ENCODE results near the gene ADORA2B. TPM values are rescaled to one million over a fixed set of nuclear protein-coding genes. Genes with fewer than 3 reads are reported as not detected.

Gene ADORA2B
- total and polyA plus RNA-seq, 2 experiments from 2014 or later = 3.3 to 7.9 TPM

DNA sequence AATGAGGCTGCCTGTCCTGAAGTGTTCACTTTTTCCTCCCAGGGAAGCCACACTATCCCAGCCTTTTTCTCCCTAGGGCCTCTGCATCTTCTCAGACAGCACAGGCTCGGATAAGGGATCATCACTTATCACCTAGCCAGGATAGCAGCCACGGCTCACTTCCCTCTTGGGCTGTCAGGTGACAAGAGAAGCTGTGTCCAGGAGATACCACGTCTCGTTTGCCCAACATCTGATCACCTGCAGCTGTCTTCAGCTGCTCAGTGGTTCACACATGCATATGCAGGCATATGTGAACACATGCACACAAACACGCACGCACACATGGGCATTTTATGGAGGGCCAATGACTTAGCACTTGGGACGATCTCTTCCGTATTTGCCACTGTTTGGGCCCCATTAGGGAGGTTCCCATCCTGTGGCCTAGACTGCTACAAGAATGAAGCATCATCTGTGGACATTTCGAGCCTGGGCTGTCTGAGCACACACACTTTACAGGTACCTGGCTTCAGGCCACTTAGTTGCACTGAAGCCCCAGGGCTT, 32.4 kb upstream of the ADORA2B start:
- Histone ChIP-seq H3K4me2 (no peak overlapping the region), H3K4me1 (ENCODE audit: insufficient read depth) (peaks cover 9% of the 10 kb centered on the region; the same call in 1 of the 2 replicates), H3K4me3 (no peak overlapping the region), H3K36me3 (ENCODE audit: insufficient read depth) (no peaks in the 10 kb centered on the region), H3F3A (replicated peaks; ENCODE audit: low read depth) (no peaks in the 10 kb centered on the region), H3K9me2 (ENCODE audit: insufficient read depth) (no peaks in the 10 kb centered on the region), H4K20me1 (replicated peaks; ENCODE audit: insufficient read depth) (no peaks in the 10 kb centered on the region), H3K27ac (ENCODE audit: low read depth) (no peak overlapping the region), H3K27me3 (ENCODE audit: insufficient read depth) (peaks cover 12% of the 10 kb centered on the region), H3K79me2 (replicated peaks; ENCODE audit: insufficient read depth) (no peaks in the 10 kb centered on the region), H2AFZ (no peak overlapping the region)
- Mint-ChIP-seq H3K36me3 (ENCODE audit: low read depth) (no peaks in the 10 kb centered on the region; the same call in 2 of the 3 replicates), H3K4me1 (peaks cover 13% of the 10 kb centered on the region; the same call in 2 of the 3 replicates), H3K9me3 (0 out of 3 replicates have a peak, but pooled peaks cover 3% of the 10 kb centered on the region), H3K27me3 (ENCODE audit: insufficient read depth, low read depth, poor library complexity) (peaks cover 13% of the 10 kb centered on the region), H3K27ac (no peak overlapping the region), H3K4me3 (no peak overlapping the region)
- ATAC-seq = no peak
- TF ChIP-seq EZH2phosphoT487 (IDR thresholded peaks at IDR 0.05; ENCODE audit: unreplicated experiment) (no peak), JUNB (IDR thresholded peaks at IDR 0.05; ENCODE audit: unreplicated experiment) (no peak), ZNF462 (CRISPR knock-in tag; IDR thresholded peaks at IDR 0.05) (no peak), NANOG (IDR thresholded peaks at IDR 0.05; ENCODE audit: borderline replicate concordance) (no peak)
- DNase-seq (ENCODE audit: low spot score) = no peak

DNA sequence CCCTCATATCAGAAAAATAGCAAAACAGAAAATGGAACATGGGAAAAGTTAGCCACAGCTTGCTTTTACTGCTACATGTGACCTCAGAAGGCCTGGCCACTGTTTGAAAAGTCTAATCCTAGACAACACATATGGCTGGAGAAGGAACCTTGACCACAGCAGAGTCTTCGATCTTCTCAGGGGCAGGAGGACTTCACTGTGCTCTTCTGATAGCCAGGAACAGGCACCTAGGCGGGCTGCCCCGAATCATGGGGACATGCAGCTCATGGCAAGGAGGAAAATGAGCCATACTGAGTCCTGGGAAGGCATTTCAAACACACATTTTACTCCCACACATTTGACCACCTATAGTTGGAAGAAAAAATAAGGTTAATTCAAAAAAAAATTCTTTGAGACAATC, 31.1 kb upstream of the ADORA2B start:
- H3K9me3 Mint-ChIP-seq = 0 out of 3 replicates have a peak, but pooled peaks cover 3% of the 10 kb centered on the region
- H3K4me3 Mint-ChIP-seq = no peak overlapping the region
- no peak overlapping the region for H3K27ac Mint-ChIP-seq
- no peak overlapping the region for H3K27ac ChIP-seq (ENCODE audit: low read depth)
- H4K20me1 ChIP-seq (replicated peaks; ENCODE audit: insufficient read depth) = no peaks in the 10 kb centered on the region
- H3K27me3 Mint-ChIP-seq (ENCODE audit: insufficient read depth, low read depth, poor library complexity) = peaks cover 18% of the 10 kb centered on the region
- H3K27me3 ChIP-seq (ENCODE audit: insufficient read depth) = peaks cover 18% of the 10 kb centered on the region
- TF ChIP-seq ZNF114 (CRISPR knock-in tag; IDR thresholded peaks at IDR 0.05) (no peak), NANOG (IDR thresholded peaks at IDR 0.05; ENCODE audit: borderline replicate concordance) (no peak), EZH2phosphoT487 (IDR thresholded peaks at IDR 0.05; ENCODE audit: unreplicated experiment) (no peak), STAT1 (IDR thresholded peaks at IDR 0.05; ENCODE audit: unreplicated experiment) (no peak)
- no peaks in the 10 kb centered on the region for H3K79me2 ChIP-seq (replicated peaks; ENCODE audit: insufficient read depth)
- DNase-seq (ENCODE audit: low spot score) (no peak), ATAC-seq (no peak)
- no peaks in the 10 kb centered on the region; the same call in 2 of the 3 replicates for H3K36me3 Mint-ChIP-seq (ENCODE audit: low read depth)
- no peaks in the 10 kb centered on the region for H3F3A ChIP-seq (replicated peaks; ENCODE audit: low read depth)
- no peaks in the 10 kb centered on the region for H3K36me3 ChIP-seq (ENCODE audit: insufficient read depth)
- H3K4me3 ChIP-seq = no peak overlapping the region
- no peak overlapping the region for H3K4me2 ChIP-seq
- peaks cover 12% of the 10 kb centered on the region for H3K4me1 ChIP-seq (ENCODE audit: insufficient read depth)
- H3K4me1 Mint-ChIP-seq = peaks cover 6% of the 10 kb centered on the region; the same call in 2 of the 3 replicates
- no peak overlapping the region for H2AFZ ChIP-seq
- no peaks in the 10 kb centered on the region for H3K9me2 ChIP-seq (ENCODE audit: insufficient read depth)
